Uterus (tissue), 4 donors: ENCODE measurements around the gene DAP. TPM values are rescaled to one million over a fixed set of nuclear protein-coding genes. Genes with fewer than 3 reads are reported as not detected.
"Not testable (repeated sequence)": the region's sequence is repeated elsewhere in the genome, so short reads cannot be mapped to it uniquely, and the experiment has no call there.

ENCODE experiments used
- DNase-seq, 2 donors: peaks; one replicate each; pipeline ENCODE4 v3.0.0-alpha.2; 2019 to 2020
- H3K27ac ChIP-seq, 2 donors: fragments of 200-600 bp; sonication (generic); 1 replicate in 1 of 2; 2 replicates in 1 of 2; pipeline ENCODE4 v1.5.1; 2016 to 2018
- H3K27me3 ChIP-seq, 2 donors: fragments of 200-600 bp; sonication (generic); one replicate each; pipeline ENCODE4 v1.5.1; 2018 to 2019; ENCODE audit warnings: control low read depth in 1 of 2
- H3K36me3 ChIP-seq, 2 donors: fragments of 200-600 bp; sonication (generic); one replicate each; pipeline ENCODE4 v1.5.1; 2019; ENCODE audit warnings: control low read depth in 1 of 2
- H3K4me1 ChIP-seq, 2 donors: fragments of 200-600 bp; sonication (generic); one replicate each; pipeline ENCODE4 v1.5.1; 2018 to 2019; ENCODE audit warnings: control low read depth in 1 of 2
- H3K4me3 ChIP-seq, 2 donors: fragments of 200-600 bp; sonication (generic); 1 replicate in 1 of 2; 2 replicates in 1 of 2; pipeline ENCODE4 v1.5.1; 2018 to 2019; ENCODE audit warnings: mild to moderate bottlenecking in 1 of 2
- H3K9me3 ChIP-seq, 2 donors: fragments of 200-600 bp; sonication (generic); one replicate each; pipeline ENCODE4 v1.5.1; 2019; ENCODE audit warnings: control low read depth in 1 of 2
- CTCF ChIP-seq, 4 experiments: fragments of 200-600 bp in 2 of 4; fragments of 450-650 bp in 2 of 4; sonication (generic) in 2 of 4; IDR thresholded peaks; one replicate each; pipeline ENCODE4 v1.5.1; 2016 to 2019; ENCODE audit warnings: antibody characterized with exemption in 4 of 4, mild to moderate bottlenecking in 2 of 4, moderate library complexity in 1 of 4
- POLR2A ChIP-seq, 2 donors: fragments of 450-650 bp; IDR thresholded peaks; one replicate each; pipeline ENCODE4 v1.6.1; 2016; ENCODE audit warnings: antibody characterized with exemption in 2 of 2, mild to moderate bottlenecking in 1 of 2, moderate library complexity in 1 of 2
- intact Hi-C: fragments of 100-400 bp; cut with DNase I; formaldehyde crosslinking; loops from one replicate; pipeline ENCODE4 v1.15.1; 2023; ENCODE audit warnings: low total_unique reads
- total RNA-seq, 4 donors: library from RNA; depleted of rRNA in 3 of 4; stranded (reverse); fragments of >200 nt in 3 of 4; gene quantifications; one replicate each; pipeline versions ENCODE4 v1.1.0 to v1.2.4, GENCODE V29; 2014 to 2023
- donor health status: DM: yes; HTN: yes; CAD: no.

Gene DAP
- total RNA-seq, 4 donors from 2014 or later = 38.2 to 83.9 (median 50.0) TPM

GRCh38 chr5:10669983-10670382 is 91.1 kb downstream of the DAP start:
- Histone ChIP-seq H3K27me3 (no peaks in the 10 kb centered on the region), H3K27ac (no peak overlapping the region), H3K36me3 (no peaks in the 10 kb centered on the region), H3K4me3 (no peak overlapping the region), H3K9me3 (no peaks in the 10 kb centered on the region), H3K4me1 (no peaks in the 10 kb centered on the region)
- DNase-seq = no peak
- no peak for TF ChIP-seq POLR2A (IDR thresholded peaks at IDR 0.05)
- TF ChIP-seq CTCF (IDR thresholded peaks at IDR 0.05) = no peak
- intact Hi-C loops = no loop called here

GRCh38 chr5:10668697-10669096 is 92.3 kb downstream of the DAP start:
- DNase-seq = no peak
- Histone ChIP-seq H3K9me3 (no peaks in the 10 kb centered on the region), H3K4me1 (no peaks in the 10 kb centered on the region), H3K27ac (no peak overlapping the region), H3K4me3 (no peak overlapping the region), H3K36me3 (no peaks in the 10 kb centered on the region), H3K27me3 (no peaks in the 10 kb centered on the region)
- TF ChIP-seq POLR2A (IDR thresholded peaks at IDR 0.05) = no peak
- TF ChIP-seq CTCF (IDR thresholded peaks at IDR 0.05) = no peak
- intact Hi-C loops = no loop called here

- no peak for TF ChIP-seq POLR2A (IDR thresholded peaks at IDR 0.05)
- no peak for TF ChIP-seq CTCF (IDR thresholded peaks at IDR 0.05)
- no peak for DNase-seq
- no peaks in the 10 kb centered on the region for H3K4me1 ChIP-seq
- no peaks in the 10 kb centered on the region for H3K9me3 ChIP-seq
- no peaks in the 10 kb centered on the region for H3K36me3 ChIP-seq
- no peak overlapping the region for H3K27ac ChIP-seq
- H3K4me3 ChIP-seq = no peak overlapping the region
- H3K27me3 ChIP-seq = no peaks in the 10 kb centered on the region
- intact Hi-C loops = no loop called here
These were observed 93.5 kb downstream of the DAP start for GRCh38 chr5:10667431-10668057.

GRCh38 chr5:10666531-10667299 is 94.3 kb downstream of the DAP start:
- TF ChIP-seq CTCF (IDR thresholded peaks at IDR 0.05) (no peak), POLR2A (IDR thresholded peaks at IDR 0.05) (no peak)
- DNase-seq = no peak
- Histone ChIP-seq H3K4me3 (no peak overlapping the region), H3K27me3 (no peaks in the 10 kb centered on the region), H3K9me3 (no peaks in the 10 kb centered on the region), H3K27ac (no peak overlapping the region), H3K36me3 (no peaks in the 10 kb centered on the region), H3K4me1 (no peaks in the 10 kb centered on the region)
- intact Hi-C loops = no loop called here

GRCh38 chr5:10665799-10666198 is 95.2 kb downstream of the DAP start:
- DNase-seq = no peak
- no peak overlapping the region for H3K4me3 ChIP-seq
- no peaks in the 10 kb centered on the region for H3K36me3 ChIP-seq
- no peak for TF ChIP-seq CTCF (IDR thresholded peaks at IDR 0.05)
- no peak for TF ChIP-seq POLR2A (IDR thresholded peaks at IDR 0.05)
- no peak overlapping the region for H3K27ac ChIP-seq
- intact Hi-C loops = no loop called here
- H3K9me3 ChIP-seq = no peaks in the 10 kb centered on the region
- no peaks in the 10 kb centered on the region for H3K27me3 ChIP-seq
- no peaks in the 10 kb centered on the region for H3K4me1 ChIP-seq

- H3K36me3 ChIP-seq, H3K4me3 ChIP-seq, H3K27me3 ChIP-seq, H3K4me1 ChIP-seq, H3K9me3 ChIP-seq, intact Hi-C loops, DNase-seq, H3K27ac ChIP-seq: not testable (repeated sequence)
These were observed 96.8 kb downstream of the DAP start for GRCh38 chr5:10664180-10664769.
